ENCODE measurements around the gene MESP2.

MESP2 gene

DNA sequence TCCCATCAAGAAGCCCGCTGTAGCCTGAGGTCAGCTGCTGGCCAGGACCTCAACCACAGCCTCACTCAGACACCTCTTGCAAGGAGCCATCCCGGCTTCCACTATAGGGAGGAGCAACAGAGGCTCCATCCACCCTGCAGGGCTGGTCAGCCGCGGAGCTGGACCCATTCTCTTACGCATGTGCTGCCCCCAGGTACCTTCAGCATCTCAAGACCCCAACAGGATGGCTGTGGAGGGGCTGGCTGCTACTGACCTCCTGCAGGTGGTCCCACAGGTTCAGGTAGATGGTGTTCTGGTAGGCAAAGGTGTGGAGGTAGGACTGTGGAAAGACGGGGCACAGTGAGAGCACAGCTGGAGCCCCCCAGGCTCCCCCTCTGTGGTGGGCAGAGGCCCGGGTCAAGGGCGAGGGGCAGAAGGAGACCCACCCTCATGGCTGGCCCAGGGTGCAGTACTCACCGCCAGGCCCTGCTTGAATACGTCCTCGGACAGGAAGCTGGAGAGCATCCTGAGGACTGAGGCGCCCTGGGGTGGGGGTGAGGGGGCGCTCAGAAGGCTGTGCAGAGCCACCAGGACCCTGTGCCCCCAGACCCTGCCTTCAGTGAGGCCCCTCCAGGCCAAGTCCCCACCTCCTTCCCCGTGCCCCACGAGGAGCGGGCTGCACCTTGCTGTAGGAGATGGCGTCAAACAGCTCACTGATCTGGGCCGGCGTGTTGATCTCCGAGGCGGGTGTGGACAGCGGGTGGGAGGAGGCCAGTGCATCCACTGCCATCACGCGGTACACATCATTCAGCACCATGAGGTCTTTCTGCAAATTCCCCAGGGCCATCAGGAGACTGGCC is 27.1 kb downstream of the MESP2 start:
- DNase-seq: no peak

DNA sequence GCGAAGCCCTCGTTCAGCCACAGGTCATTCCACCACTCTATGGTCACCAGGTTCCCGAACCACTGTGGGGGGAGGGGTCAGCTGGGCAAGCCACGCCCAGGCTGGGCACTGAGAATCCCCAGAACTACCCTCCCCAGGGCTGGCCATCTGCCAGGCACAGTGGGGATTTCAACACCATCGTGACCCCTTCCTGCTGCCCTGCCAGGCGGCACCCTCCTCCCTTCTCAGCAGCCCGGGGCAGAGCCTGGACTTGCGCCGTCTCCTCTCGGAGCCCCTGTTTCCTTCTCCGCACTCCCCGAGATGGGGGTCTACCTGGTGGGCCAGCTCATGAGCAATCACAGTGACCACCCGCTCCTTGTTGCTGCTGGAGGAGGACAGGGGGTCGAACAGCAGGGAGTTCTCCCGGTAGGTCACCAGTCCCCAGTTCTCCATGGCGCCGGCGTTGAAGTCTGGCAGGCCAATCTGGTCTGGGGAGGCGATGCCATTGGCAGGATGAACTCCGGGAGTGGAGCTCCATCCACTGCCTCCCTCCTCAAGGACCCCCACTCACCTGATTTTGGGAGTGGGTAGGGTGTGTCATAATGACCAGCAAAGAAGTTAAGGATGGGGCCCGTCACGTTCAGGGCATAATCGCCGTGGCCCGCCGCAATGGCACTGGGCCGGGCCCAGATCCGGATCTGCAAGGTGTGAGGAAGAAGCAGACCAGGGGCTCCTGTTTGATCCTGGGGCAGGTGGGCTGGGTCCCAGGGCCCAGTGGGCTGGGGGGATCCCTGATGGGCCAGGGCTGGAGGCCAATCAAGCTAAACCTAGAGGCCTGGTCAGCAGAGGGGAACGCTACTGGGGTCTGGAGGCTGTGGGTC is 28.0 kb downstream of the MESP2 start:
- DNase-seq: no peak

GRCh38 chr15:89805241-89806209 is 29.4 kb downstream of the MESP2 start:
- DNase-seq: no peak

DNA sequence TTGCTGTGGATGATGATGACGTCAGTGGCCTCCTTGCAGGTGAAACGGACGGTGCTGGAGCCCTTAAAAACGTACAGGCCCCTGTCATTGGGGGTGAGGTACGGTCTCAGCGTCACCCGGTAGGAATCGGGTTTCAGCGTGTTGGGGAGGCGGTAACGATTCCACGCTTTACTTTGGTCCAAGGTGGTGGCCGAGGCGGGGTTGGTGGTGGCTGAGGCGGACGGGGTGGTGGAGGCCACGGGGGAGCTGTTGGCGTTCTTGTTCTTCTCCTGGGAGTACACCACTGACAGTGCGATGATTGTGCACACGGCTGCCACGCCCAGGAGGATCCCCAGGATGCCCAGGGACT is 30.1 kb downstream of the MESP2 start:
- no peak for DNase-seq

DNA sequence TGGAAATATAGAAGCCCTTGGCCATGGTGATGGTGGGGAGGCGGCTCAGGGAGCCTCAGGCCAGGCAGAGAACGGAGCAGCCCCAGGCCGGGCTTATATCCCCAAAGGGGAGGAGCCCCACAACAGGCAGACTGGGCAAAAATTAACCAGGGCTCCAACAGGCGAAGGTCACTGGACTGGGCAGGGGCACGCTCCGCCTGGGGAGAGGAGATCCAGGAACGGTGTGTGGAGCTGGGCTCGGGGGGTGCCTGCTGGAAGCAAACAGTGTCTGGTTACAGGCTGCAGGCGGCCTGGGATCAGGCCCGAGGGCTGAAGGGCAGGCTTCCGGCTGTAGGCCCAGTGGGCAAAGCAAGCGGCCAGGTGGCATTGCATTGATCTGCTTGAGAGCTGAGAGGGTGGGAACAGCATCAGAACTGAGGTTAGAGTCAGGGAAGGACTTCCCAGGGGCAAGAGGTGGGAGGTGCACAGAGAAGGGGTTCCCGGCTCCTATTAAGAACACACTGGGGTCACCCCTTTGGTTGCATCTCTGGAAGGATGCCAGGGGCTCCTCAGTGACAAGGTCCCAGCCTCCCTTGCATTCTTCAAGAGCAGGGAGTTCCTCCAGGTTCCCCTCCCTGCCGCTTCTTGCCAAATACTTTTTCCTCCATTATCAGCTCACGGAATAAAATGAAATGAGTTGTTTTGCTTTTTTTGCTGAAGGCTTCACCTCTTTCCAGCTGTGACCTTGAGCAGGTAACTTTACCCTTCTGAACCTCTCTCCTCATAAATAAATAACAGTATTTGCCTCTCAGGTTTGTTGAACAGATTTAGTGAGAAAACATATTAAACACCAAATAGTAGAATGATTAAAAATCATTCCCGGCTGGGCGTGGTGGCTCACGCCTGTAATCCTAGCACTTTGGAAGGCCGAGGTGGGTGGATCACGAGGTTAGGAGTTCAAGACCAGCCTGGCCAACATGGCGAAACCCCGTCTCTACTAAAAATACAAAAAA is 30.7 kb downstream of the MESP2 start:
- no peak for DNase-seq

- no peak for DNase-seq
Observed at GRCh38 chr15:89807689-89808088, 31.6 kb downstream of the MESP2 start.

DNA sequence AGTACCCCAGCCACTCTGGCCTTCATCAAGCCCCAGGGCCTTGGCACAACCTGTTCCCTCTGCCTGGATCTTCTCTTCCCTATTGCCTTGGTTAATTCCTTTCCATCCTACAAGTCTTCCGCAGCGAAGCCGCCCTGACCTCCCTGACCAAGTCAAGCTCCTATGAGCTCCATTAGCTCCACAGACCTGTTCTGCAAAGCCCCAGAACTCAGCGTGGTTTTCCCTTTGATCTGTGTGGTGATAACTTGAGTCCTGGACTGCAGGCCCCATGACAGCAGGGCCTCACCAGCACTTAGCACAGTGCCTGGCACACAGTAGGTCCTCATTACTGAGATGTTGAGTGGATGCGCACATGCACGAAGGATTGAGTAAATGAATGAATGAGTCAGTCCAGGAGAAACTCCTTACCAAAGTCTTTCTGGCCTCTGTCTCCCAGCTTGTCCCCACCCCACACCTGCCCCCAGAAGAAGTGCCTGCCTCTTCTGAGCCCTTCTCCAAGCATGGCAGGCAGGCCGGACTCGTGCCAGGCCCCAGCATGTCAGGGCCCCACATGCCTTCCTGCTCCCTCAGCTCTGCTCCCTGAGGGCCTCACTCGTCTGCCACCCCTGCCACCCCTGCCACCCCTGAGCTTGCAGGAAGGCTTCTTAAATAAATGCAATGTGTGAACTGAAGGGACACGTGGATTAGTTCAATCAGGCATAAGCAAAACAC is 32.2 kb downstream of the MESP2 start:
- no peak for DNase-seq

DNA sequence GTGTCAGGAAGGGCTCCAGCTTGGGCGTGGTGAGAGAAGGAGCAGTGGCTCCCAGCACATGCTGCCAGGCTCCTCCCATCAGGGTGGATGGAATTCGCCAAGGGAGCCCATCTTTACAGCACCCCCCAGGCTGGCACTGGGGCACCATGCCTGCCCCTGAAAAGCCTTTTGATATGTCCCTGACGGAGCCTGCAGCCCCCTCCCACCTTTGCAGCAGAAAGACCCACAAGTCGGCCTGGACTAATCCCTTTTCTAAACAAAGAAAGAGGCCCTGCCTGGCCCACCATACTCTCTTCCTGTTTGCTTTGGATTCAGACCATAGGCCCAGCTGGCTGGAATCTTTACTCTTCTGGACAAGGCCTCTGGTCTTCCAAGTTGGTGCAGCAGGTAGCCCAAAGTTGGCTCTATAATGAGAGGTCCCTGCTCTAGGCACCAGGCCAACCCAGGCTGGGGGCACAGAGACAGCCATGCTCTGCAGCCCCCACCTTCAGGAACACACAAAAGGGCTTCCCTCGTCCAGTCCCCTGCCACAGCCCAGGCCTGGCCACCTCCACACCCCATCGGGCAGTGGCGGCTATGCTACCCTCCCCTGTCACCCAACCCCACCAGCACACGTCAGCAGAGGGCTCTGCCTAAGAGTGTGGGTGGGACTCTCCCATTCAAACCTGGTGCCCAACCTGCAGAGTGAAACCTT is 33.1 kb downstream of the MESP2 start:
- DNase-seq: no peak

- DNase-seq: no peak
Observed at GRCh38 chr15:89809787-89810148, 33.6 kb downstream of the MESP2 start.

GRCh38 chr15:89810837-89811236 is 34.7 kb downstream of the MESP2 start:
- no peak for DNase-seq

GRCh38 chr15:89812011-89812846 is 36.1 kb downstream of the MESP2 start:
- no peak for DNase-seq

DNA sequence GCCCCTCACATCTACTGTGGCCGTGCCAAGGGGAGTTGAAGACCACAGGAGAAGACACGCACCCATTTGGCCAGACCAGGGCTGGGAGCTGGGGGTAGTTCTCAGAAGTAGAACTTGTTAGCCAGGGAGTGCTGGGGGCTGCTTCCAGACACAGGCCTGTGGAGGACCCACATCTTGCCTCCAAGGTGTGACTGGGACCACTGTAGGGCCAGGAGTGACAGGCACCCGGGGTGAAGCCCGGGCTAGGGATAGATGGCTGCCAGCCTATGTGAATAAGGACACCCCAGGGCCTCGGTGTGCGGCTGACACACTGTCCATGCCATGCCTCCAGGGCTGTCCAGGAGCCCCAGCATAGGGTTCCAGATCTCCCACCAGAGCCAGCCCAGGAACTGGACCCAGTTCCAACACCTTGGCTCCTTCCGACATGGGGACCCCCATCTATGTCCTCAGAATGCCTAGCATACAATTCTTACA is 36.8 kb downstream of the MESP2 start:
- no peak for DNase-seq

GRCh38 chr15:89813381-89814111 is 37.4 kb downstream of the MESP2 start:
- no peak for DNase-seq

DNA sequence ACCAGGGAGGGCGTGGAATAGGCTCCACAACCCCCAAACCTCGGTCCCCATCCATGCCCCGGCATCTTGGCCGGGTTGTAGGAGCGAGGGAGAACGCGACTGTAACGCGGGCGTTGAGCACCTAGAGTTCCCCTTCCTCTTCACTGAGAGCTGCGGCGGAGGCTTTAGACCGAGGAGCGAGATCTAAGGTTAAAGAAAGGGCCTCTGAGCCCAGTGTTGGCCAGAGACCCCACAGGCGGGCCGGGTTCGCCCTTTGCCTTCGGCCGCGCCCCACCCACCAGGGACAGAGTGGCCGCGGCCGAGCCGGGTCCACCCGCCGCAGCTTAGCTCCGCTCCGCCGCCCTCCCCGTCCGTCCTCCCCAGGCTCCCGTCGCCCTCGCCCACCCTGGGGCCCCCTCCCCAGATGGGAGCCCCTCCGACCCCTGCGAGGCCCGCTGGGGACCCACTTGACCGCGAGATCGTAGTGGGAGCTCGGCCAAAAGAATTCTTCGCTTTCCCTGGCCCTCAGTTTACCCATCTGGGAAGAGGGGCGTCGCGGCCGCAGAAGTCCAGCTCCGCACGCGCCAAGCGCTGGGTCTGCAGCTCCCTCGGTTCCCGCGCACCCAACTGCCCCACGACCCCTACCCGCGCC is 38.1 kb downstream of the MESP2 start:
- no peak for DNase-seq

DNA sequence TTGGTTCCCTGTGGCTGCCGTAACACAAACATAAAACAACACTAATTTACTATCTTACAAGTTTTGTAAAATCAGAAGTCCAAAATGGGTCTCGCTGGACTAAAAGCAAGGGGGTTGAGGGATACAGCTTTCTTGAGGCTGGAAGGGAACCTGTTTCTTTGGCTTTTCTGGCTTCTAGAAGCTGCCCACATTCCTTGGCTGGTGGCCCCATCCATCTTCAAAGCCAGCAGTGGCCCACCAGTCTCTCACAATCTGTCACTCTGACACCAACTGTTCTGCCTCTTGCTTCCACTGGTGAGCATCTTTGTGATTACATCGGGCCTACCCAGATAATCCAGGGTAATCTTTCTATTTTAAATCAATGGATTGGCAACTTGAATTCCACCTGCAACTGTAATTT is 39.6 kb downstream of the MESP2 start:
- DNase-seq: no peak

- no peak for DNase-seq
Observed at GRCh38 chr15:89817701-89818280, 41.7 kb downstream of the MESP2 start.

DNA sequence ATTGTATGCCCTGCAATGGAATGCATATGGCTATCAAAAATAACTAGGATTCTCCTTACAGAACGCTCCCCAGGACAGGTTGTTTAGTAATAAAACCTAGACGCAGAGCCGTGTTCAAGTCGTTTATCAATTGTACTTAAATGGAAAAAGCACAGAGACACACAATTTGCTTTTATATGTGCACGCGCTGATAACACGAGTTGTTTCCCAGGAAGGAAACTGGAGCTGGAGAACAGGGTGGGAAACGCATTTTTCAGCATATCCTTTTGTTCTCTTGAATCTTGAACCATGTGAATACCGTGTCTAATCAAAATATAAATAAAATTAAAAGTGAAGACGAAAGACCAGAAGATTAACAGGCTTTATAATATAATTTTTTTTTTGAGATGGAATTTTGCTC is 42.2 kb downstream of the MESP2 start:
- no peak for DNase-seq
